ENCODE measurements around the gene HIP1R. TPM values are rescaled to one million over a fixed set of nuclear protein-coding genes. Genes with fewer than 3 reads are reported as not detected.
"Not testable (repeated sequence)": the region's sequence is repeated elsewhere in the genome, so short reads cannot be mapped to it uniquely, and the experiment has no call there.

Gene HIP1R
- total RNA-seq, 4 donors from 2014 or later: 208 to 265 (median 238) TPM

GRCh38 chr12:122902854-122903692 lies 67.8 kb downstream of the HIP1R start:
- no peaks in the 10 kb centered on the region for H3K9me3 ChIP-seq
- no peaks in the 10 kb centered on the region for H3K27me3 ChIP-seq
- peak overlapping the region in 3 of 4 donors; percentile 0 to 70 (median 70) for H3K27ac ChIP-seq
- no peaks in the 10 kb centered on the region for H3K36me3 ChIP-seq
- H3K4me3 ChIP-seq: no peak overlapping the region
- peak in 1 of 3 donors; percentile 26 for DNase-seq
- no peak for TF ChIP-seq POLR2A (IDR thresholded peaks at IDR 0.05)
- TF ChIP-seq, protein P1, sequence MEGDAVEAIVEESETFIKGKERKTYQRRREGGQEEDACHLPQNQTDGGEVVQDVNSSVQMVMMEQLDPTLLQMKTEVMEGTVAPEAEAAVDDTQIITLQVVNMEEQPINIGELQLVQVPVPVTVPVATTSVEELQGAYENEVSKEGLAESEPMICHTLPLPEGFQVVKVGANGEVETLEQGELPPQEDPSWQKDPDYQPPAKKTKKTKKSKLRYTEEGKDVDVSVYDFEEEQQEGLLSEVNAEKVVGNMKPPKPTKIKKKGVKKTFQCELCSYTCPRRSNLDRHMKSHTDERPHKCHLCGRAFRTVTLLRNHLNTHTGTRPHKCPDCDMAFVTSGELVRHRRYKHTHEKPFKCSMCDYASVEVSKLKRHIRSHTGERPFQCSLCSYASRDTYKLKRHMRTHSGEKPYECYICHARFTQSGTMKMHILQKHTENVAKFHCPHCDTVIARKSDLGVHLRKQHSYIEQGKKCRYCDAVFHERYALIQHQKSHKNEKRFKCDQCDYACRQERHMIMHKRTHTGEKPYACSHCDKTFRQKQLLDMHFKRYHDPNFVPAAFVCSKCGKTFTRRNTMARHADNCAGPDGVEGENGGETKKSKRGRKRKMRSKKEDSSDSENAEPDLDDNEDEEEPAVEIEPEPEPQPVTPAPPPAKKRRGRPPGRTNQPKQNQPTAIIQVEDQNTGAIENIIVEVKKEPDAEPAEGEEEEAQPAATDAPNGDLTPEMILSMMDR (IDR thresholded peaks at IDR 0.05): no peak
- H3K4me1 ChIP-seq: peaks cover 0 to 8% (median 5%) of the 10 kb centered on the region in 4 donors

DNA sequence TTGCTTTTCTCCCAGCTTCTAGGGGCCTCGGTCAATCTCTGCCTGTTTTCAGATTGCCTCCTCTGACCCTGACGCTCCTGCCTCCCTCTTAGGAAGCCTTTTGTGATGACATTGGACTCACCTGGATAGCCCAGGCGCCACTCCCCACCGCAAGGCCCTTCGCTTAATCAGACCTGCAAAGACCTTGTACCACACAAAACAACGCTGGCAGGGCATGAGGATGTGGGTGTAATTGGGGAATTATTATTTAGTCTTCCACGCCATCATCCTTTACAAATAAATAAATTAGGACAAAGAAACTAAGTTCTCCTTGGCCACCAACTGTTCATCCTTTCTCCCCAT lies 68.4 kb downstream of the HIP1R start:
- H3K27ac ChIP-seq: peak overlapping the region in 3 of 4 donors; percentile 0 to 70 (median 70)
- H3K27me3 ChIP-seq: no peaks in the 10 kb centered on the region

DNA sequence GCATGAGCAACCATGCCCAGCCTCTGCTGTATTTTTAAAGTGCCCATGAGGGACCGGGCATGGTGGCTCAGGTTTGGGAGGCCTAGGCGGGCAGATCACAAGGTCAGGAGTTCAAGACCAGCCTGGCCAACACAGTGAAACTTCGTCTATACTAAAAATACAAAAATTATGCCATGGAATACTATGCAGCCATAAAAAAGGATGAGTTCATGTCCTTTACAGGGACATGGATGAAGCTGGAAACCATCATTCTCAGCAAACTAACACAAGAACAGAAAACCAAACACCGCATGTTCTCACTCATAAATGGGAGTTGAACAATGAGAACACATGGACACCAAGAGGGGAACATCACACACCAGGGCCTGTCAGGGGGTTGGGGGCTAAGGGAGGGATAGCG lies 70.0 kb downstream of the HIP1R start:
- H3K9me3 ChIP-seq, H3K4me3 ChIP-seq, H3K36me3 ChIP-seq, H3K27ac ChIP-seq, H3K4me1 ChIP-seq, H3K27me3 ChIP-seq: not testable (repeated sequence)
- DNase-seq: peak in 1 of 3 donors; percentile 25

More for the DNA sequence above, 68.4 kb downstream of the HIP1R start:
- no peaks in the 10 kb centered on the region for H3K36me3 ChIP-seq
- no peak overlapping the region for H3K4me3 ChIP-seq
- peaks cover 0 to 8% (median 4%) of the 10 kb centered on the region in 4 donors for H3K4me1 ChIP-seq
- no peaks in the 10 kb centered on the region for H3K9me3 ChIP-seq
- peak in 1 of 3 donors; percentile 52 for DNase-seq
- no peak for TF ChIP-seq POLR2A (IDR thresholded peaks at IDR 0.05)
- TF ChIP-seq, protein P1 (IDR thresholded peaks at IDR 0.05): no peak

DNA sequence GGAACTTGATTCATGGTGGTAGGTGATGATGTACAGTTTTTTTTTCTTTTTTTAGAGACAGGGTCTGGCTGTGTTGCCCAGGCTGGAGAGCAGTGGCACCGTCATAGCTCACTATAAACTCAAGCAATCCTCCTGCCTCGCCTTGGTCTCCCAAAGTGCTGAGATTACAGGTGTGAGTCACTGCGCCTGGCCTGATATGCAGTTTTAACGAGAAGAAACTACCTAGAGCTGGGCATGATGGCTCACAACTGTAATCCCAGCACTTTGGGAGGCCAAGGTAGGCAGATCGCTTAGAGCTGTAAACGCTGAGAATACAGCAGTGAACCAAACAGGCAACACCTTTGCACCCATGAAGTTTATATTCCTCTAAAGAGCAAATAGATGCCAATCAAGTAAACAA lies 73.7 kb downstream of the HIP1R start:
- no peaks in the 10 kb centered on the region for H3K9me3 ChIP-seq
- peak in 2 of 3 donors; percentile 72 to 85 for DNase-seq
- no peaks in the 10 kb centered on the region for H3K36me3 ChIP-seq
- H3K27me3 ChIP-seq: no peaks in the 10 kb centered on the region
- TF ChIP-seq POLR2A (IDR thresholded peaks at IDR 0.05): no peak
- TF ChIP-seq, protein P1 (IDR thresholded peaks at IDR 0.05): no peak
- H3K27ac ChIP-seq: peak overlapping the region in 3 of 4 donors; percentile 50 to 78 (median 51)
- peaks cover 0 to 6% (median 0%) of the 10 kb centered on the region in 4 donors for H3K4me1 ChIP-seq
- no peak overlapping the region for H3K4me3 ChIP-seq

- DNase-seq: no peak
These were observed 74.4 kb downstream of the HIP1R start for GRCh38 chr12:122909442-122910288.

More at GRCh38 chr12:122909442-122910288, 74.4 kb downstream of the HIP1R start:
- TF ChIP-seq, protein P1 (IDR thresholded peaks at IDR 0.05): no peak
- no peak overlapping the region for H3K4me3 ChIP-seq
- H3K27me3 ChIP-seq: no peaks in the 10 kb centered on the region
- no peaks in the 10 kb centered on the region for H3K9me3 ChIP-seq
- H3K36me3 ChIP-seq: no peaks in the 10 kb centered on the region
- H3K27ac ChIP-seq: peak overlapping the region in 2 of 4 donors; percentile 50 to 78
- peaks cover 0 to 6% (median 0%) of the 10 kb centered on the region in 4 donors for H3K4me1 ChIP-seq

Other genes starting within 250 kb of the HIP1R start
- not detected for gene HCAR2, start 132.1 kb upstream of the HIP1R start, total RNA-seq
- not detected for gene HCAR3, start 118.6 kb upstream of the HIP1R start, total RNA-seq
- not detected for gene HCAR1, start 104.6 kb upstream of the HIP1R start, total RNA-seq
- gene DENR, start 82.6 kb upstream of the HIP1R start, total RNA-seq: 10 to 100 TPM; 15.7 to 27.7 (median 22.4) TPM
- 1 to 10 TPM in 2 of 4 donors, under 1 TPM in 1, not detected in 1; 0.35 to 8.3 (median 1.1) TPM for gene CCDC62, start 60.9 kb upstream of the HIP1R start, total RNA-seq
- gene VPS37B, start 60.7 kb downstream of the HIP1R start, total RNA-seq: 10 to 100 TPM; 49.5 to 92.8 (median 58.4) TPM
- 10 to 100 TPM in 3 of 4 donors, 1 to 10 TPM in 1; 8.8 to 29.7 (median 17.4) TPM for gene ABCB9, start 131.0 kb downstream of the HIP1R start, total RNA-seq
- gene OGFOD2, start 139.8 kb downstream of the HIP1R start, total RNA-seq: 10 to 100 TPM; 29.9 to 37.1 (median 31.4) TPM
- 100 to 1,000 TPM; 155 to 216 (median 180) TPM for gene ARL6IP4, start 145.2 kb downstream of the HIP1R start, total RNA-seq

Measured in Peyer's patch (tissue), 4 donors.